Endothelial cell of umbilical vein (primary cell): ENCODE measurements around the gene PGS1. TPM values are rescaled to one million over a fixed set of nuclear protein-coding genes. Genes with fewer than 3 reads are reported as not detected.

Experiments
- BruUV-seq: library from RNA; stranded (reverse); fragments of 400-500 nt; replicated peaks from 2 replicates; lab custom pipeline; 2021; lab: Mats Ljungman, UMichigan
- CTCF ChIA-PET: fragments of 300-600, 350-600 bp; sonication (Branson Sonifier 250); formaldehyde crosslinking; loops from one replicate; lab custom pipeline; 2021; ENCODE audit warnings: antibody characterized with exemption, inconsistent platforms; lab: Charles Lee
- POLR2A ChIA-PET: fragments of 300-600, 350-600 bp; sonication (Branson Sonifier 250); formaldehyde crosslinking; loops from one replicate; lab custom pipeline; 2021; ENCODE audit warnings: antibody characterized with exemption, inconsistent platforms; lab: Charles Lee
- DNase-seq: peaks from one replicate; pipeline ENCODE4 v3.0.0-alpha.2; 2011; ENCODE audit warnings: low read depth, low spot score
- FAIRE-seq: peaks from 2 replicates; lab custom pipeline; 2011; peaks lifted over from hg19 to GRCh38; lab: Jason Lieb, UNC
- H2AFZ ChIP-seq: 2 replicates; pipeline ENCODE4 v1.6.0; 2012; ENCODE audit warnings: low read depth, low read length, control low read depth, inconsistent platforms
- H3K27ac ChIP-seq: 2 replicates; pipeline ENCODE4 v1.5.1; 2011; ENCODE audit warnings: low read depth, mild to moderate bottlenecking, control low read depth, low read length, moderate library complexity; ENCODE audit not compliant: insufficient read depth
- H3K27me3 ChIP-seq, 2 experiments: 2 replicates each; pipeline versions ENCODE4 v1.6.0 to v1.6.1; 2011; ENCODE audit warnings: low read length in 2 of 2, mixed read lengths in 1 of 2; ENCODE audit not compliant: control insufficient read depth in 2 of 2, insufficient read depth in 2 of 2
- H3K36me3 ChIP-seq, 2 experiments: 2 replicates in 1 of 2; 3 replicates in 1 of 2; pipeline ENCODE4 v1.5.1; 2011; ENCODE audit warnings: low read length in 2 of 2, mild to moderate bottlenecking in 1 of 2, moderate library complexity in 1 of 2; ENCODE audit not compliant: control insufficient read depth in 2 of 2, insufficient read depth in 2 of 2; ENCODE audit errors: extremely low read depth in 1 of 2
- H3K4me1 ChIP-seq: 3 replicates; pipeline ENCODE4 v1.5.1; 2011; ENCODE audit warnings: mild to moderate bottlenecking, low read length; ENCODE audit not compliant: control insufficient read depth, insufficient read depth; ENCODE audit errors: extremely low read depth
- H3K4me2 ChIP-seq: 2 replicates; pipeline ENCODE4 v1.6.1; 2011; ENCODE audit warnings: low read length, control low read depth, mixed read lengths; ENCODE audit not compliant: insufficient read depth
- H3K4me3 ChIP-seq, 3 experiments: fragments of 200-600 bp in 1 of 3; sonication (generic), shearing (Covaris generic) in 1 of 3; replicated peaks in 1 of 3; 2 replicates each; pipeline ENCODE4 v1.5.1; 2011 to 2016; ENCODE audit warnings: control low read depth in 3 of 3, low read length in 3 of 3, mild to moderate bottlenecking in 2 of 3, inconsistent platforms in 1 of 3, low read depth in 1 of 3, moderate library complexity in 1 of 3; ENCODE audit not compliant: insufficient read depth in 1 of 3
- H3K79me2 ChIP-seq: 2 replicates; pipeline ENCODE4 v1.6.0; 2012; ENCODE audit warnings: low read length, inconsistent platforms; ENCODE audit not compliant: control insufficient read depth, insufficient read depth
- H3K9ac ChIP-seq: replicated peaks from 2 replicates; pipeline ENCODE3; 2011; ENCODE audit warnings: low read length, control low read depth; ENCODE audit not compliant: insufficient read depth; ENCODE audit errors: extremely low read depth
- H3K9me1 ChIP-seq: replicated peaks from 3 replicates; pipeline ENCODE4 v1.6.0; 2011; ENCODE audit warnings: mild to moderate bottlenecking, low read length; ENCODE audit not compliant: control insufficient read depth, insufficient read depth; ENCODE audit errors: extremely low read depth
- H3K9me3 ChIP-seq: replicated peaks from 2 replicates; pipeline ENCODE4 v1.5.1; 2012; ENCODE audit warnings: low read length, inconsistent platforms; ENCODE audit not compliant: control insufficient read depth, insufficient read depth
- H4K20me1 ChIP-seq: replicated peaks from 2 replicates; pipeline ENCODE3; 2011; ENCODE audit warnings: mild to moderate bottlenecking, low read length; ENCODE audit not compliant: control insufficient read depth, insufficient read depth; ENCODE audit errors: extremely low read depth
- CTCF ChIP-seq, 2 donors: IDR thresholded peaks; 1 replicate in 1 of 2; 2 replicates in 1 of 2; pipeline ENCODE4 v1.5.1; 2011; ENCODE audit warnings: low read length in 2 of 2, mild to moderate bottlenecking in 2 of 2, moderate library complexity in 2 of 2, control low read depth in 1 of 2, inconsistent platforms in 1 of 2, low read depth in 1 of 2; ENCODE audit not compliant: insufficient read depth in 1 of 2; ENCODE audit errors: extremely low read depth in 1 of 2
- FOS ChIP-seq: IDR thresholded peaks from 2 replicates; pipeline ENCODE4 v1.6.1; 2011; ENCODE audit warnings: mild to moderate bottlenecking, low read length, moderate library complexity, borderline replicate concordance; ENCODE audit not compliant: insufficient read depth
- MYC ChIP-seq: IDR thresholded peaks from one replicate; pipeline ENCODE4 v1.6.1; 2011; ENCODE audit warnings: mild to moderate bottlenecking, low read depth, low read length
- POLR2AphosphoS5 ChIP-seq: IDR thresholded peaks from 2 replicates; pipeline ENCODE4 v1.6.1; 2012; ENCODE audit warnings: low read depth, mild to moderate bottlenecking, control low read depth, low read length, moderate library complexity; ENCODE audit not compliant: insufficient read depth
- dilution Hi-C: fragments of 300-500 bp; cut with MboI; formaldehyde crosslinking; loops from one replicate; pipeline ENCODE4 v1.15.0; 2019; ENCODE audit warnings: low sequenced_read_pairs; ENCODE audit not compliant: extremely low pct_ligation_motif_present
- intact Hi-C: fragments of 100-400 bp; cut with micrococcal nuclease; formaldehyde crosslinking; loops from one replicate; pipeline ENCODE4 v1.10.0; 2022
- polyA plus RNA-seq, 4 experiments: library from polyadenylated mRNA; depleted of rRNA in 3 of 4; stranded (reverse) in 3 of 4; unstranded in 1 of 4; fragments of >200 nt; gene quantifications; 2 replicates each; pipeline versions ENCODE4 v1.2.1 to v1.2.3, GENCODE V29; 2011 to 2012; ENCODE audit warnings: missing spikeins in 1 of 4
- total RNA-seq: library from RNA; stranded (reverse); gene quantifications from 2 replicates; pipeline ENCODE4 v1.2.3, GENCODE V29; 2021

Gene PGS1
- total and polyA plus RNA-seq, 2 donors (not counting 3 experiments of a cell fraction or from before 2014, with no cell fraction given) = 50.8 to 66.0 TPM

- POLR2A ChIA-PET = no interaction called here
- no peaks in the 10 kb centered on the region for H3K79me2 ChIP-seq
- no peak overlapping the region for H3K4me3 ChIP-seq
- CTCF ChIA-PET = no interaction called here
- H3K9me3 ChIP-seq = no peaks in the 10 kb centered on the region
- H2AFZ ChIP-seq = no peak overlapping the region
- no peak overlapping the region for H3K4me2 ChIP-seq
- FAIRE-seq (no peak), DNase-seq (no peak)
- BruUV-seq = no TSS peak
- no peaks in the 10 kb centered on the region for H3K27me3 ChIP-seq
- no peaks in the 10 kb centered on the region for H3K9me1 ChIP-seq
- H3K36me3 ChIP-seq = no peaks in the 10 kb centered on the region
- dilution Hi-C loops (no loop called here), intact Hi-C loops (no loop called here)
- H3K27ac ChIP-seq = no peak overlapping the region
- no peak for TF ChIP-seq FOS
- no peak for TF ChIP-seq POLR2AphosphoS5
- no peak overlapping the region for H3K9ac ChIP-seq
- H3K4me1 ChIP-seq = peaks cover 4% of the 10 kb centered on the region
- no peaks in the 10 kb centered on the region for H4K20me1 ChIP-seq
These were observed 60.4 kb downstream of the PGS1 start for GRCh38 chr17:78438694-78439325.

- dilution Hi-C loops (no loop called here), intact Hi-C loops (no loop called here)
- Histone ChIP-seq H3K27me3 (no peaks in the 10 kb centered on the region), H3K9me1 (no peaks in the 10 kb centered on the region), H2AFZ (no peak overlapping the region), H3K4me2 (no peak overlapping the region), H3K9me3 (no peaks in the 10 kb centered on the region), H3K4me1 (peaks cover 4% of the 10 kb centered on the region), H3K36me3 (no peaks in the 10 kb centered on the region), H3K4me3 (no peak overlapping the region), H3K79me2 (no peaks in the 10 kb centered on the region), H3K27ac (no peak overlapping the region), H3K9ac (no peak overlapping the region), H4K20me1 (no peaks in the 10 kb centered on the region)
- CTCF ChIA-PET = no interaction called here
- DNase-seq (no peak), FAIRE-seq (no peak)
- POLR2A ChIA-PET = no interaction called here
- TF ChIP-seq MYC = no peak
- TF ChIP-seq CTCF (IDR thresholded peaks at IDR 0.05; ENCODE audit: extremely low read depth in 1 of 2, insufficient read depth in 1 of 2, low read depth in 1 of 2, low read length in 2 of 2) = no peak
- no peak for TF ChIP-seq POLR2AphosphoS5
- no TSS peak for BruUV-seq
These were observed 63.0 kb downstream of the PGS1 start for GRCh38 chr17:78441271-78441971.
